Right renal cortex interstitium (tissue), 3 donors: ENCODE results near the gene PACSIN1. TPM values are rescaled to one million over a fixed set of nuclear protein-coding genes. Genes with fewer than 3 reads are reported as not detected.

ENCODE experiments used
- DNase-seq, 3 donors: peaks; one replicate each; pipeline ENCODE4 v3.0.0-alpha.2; 2013; ENCODE audit warnings: low read depth in 3 of 3, low spot score in 2 of 3
- polyA plus RNA-seq, 3 donors: library from polyadenylated mRNA; unstranded; fragments of 120-200 nt; gene quantifications; one replicate each; pipeline ENCODE4 v1.2.1, GENCODE V29; 2013; ENCODE audit not compliant: insufficient read length in 3 of 3

PACSIN1 gene
- under 1 TPM; 0.72 to 0.79 (median 0.75) TPM for polyA plus RNA-seq

- DNase-seq: no peak
Measured at GRCh38 chr6:34465531-34466241, at the start of gene PACSIN1. Gene PACSIN1 (plus strand): TSS chr6:34466076. CDS start chr6:34526306, 60,230 bp downstream.

GRCh38 chr6:34416877-34417371, 49.0 kb upstream of the PACSIN1 start:
- no peak for DNase-seq

- no peak for DNase-seq
Measured at GRCh38 chr6:34418367-34418766, 47.5 kb upstream of the PACSIN1 start.

- DNase-seq: no peak
Measured at GRCh38 chr6:34423254-34423653, 42.6 kb upstream of the PACSIN1 start.

GRCh38 chr6:34424200-34425131, 41.4 kb upstream of the PACSIN1 start:
- no peak for DNase-seq

GRCh38 chr6:34425132-34425497, 40.8 kb upstream of the PACSIN1 start:
- no peak for DNase-seq

GRCh38 chr6:34425498-34426410, 40.1 kb upstream of the PACSIN1 start, which contains the start of gene RPS10:
Gene RPS10 (minus strand): TSS chr6:34426069. CDS start chr6:34425221, 848 bp downstream.
- peak; percentile 78 to 85 (median 84) for DNase-seq

GRCh38 chr6:34435916-34436315, 30.0 kb upstream of the PACSIN1 start:
- DNase-seq: no peak

GRCh38 chr6:34436803-34437643, 28.9 kb upstream of the PACSIN1 start:
- DNase-seq: no peak

GRCh38 chr6:34437644-34437970, 28.3 kb upstream of the PACSIN1 start:
- DNase-seq: no peak

GRCh38 chr6:34438705-34439104, 27.2 kb upstream of the PACSIN1 start:
- no peak for DNase-seq

GRCh38 chr6:34439442-34439841, 26.4 kb upstream of the PACSIN1 start:
- DNase-seq: no peak

- no peak for DNase-seq
Measured at GRCh38 chr6:34441526-34441925, 24.4 kb upstream of the PACSIN1 start.

- no peak for DNase-seq
Measured at GRCh38 chr6:34445313-34445860, 20.5 kb upstream of the PACSIN1 start.

- peak in 2 of 3 donors; percentile 21 to 60 for DNase-seq
Measured at GRCh38 chr6:34447386-34447785, 18.5 kb upstream of the PACSIN1 start.

- DNase-seq: peak in 1 of 3 donors; percentile 21
Measured at GRCh38 chr6:34447910-34448309, 18.0 kb upstream of the PACSIN1 start.

GRCh38 chr6:34451192-34451591, 14.7 kb upstream of the PACSIN1 start:
- no peak for DNase-seq

GRCh38 chr6:34455831-34456230, 10.0 kb upstream of the PACSIN1 start:
- DNase-seq: no peak

- DNase-seq: no peak
Measured at GRCh38 chr6:34457382-34457741, 8.5 kb upstream of the PACSIN1 start.
